ENCODE data around the gene YTHDC2.

- no peak for TF ChIP-seq GATA2 (IDR thresholded peaks at IDR 0.05; ENCODE audit: low read depth, low read length)
- TF ChIP-seq GATA3 (IDR thresholded peaks at IDR 0.05; ENCODE audit: low read depth, low read length), result no peak
Observed at GRCh38 chr5:113526421-113526820, 12.9 kb downstream of the YTHDC2 start.

Measured in SH-SY5Y (cell line).